ENCODE data around the gene EGFR.

Gene EGFR

DNA sequence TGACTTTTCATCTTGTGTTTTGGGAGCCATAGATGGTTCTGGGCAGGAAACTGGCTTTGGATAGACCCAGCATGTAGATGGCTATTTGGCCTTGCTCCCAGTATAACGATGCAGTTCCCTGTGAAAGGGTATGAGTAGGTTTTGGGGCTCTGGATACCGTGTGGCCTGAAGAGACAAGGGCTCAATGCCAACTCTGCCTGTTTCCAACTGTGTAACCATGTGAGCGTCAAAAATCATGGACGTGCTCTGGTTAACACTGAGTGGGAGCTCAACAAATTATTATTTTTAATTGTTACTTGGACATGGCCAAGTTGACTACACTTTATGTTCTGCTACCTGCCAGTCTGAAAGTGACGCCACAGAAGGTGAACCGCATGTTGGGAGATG, 41.8 kb downstream of the EGFR start:
- in situ Hi-C loops (cut with MboI; ENCODE audit: low sequenced_read_pairs): no loop called here

DNA sequence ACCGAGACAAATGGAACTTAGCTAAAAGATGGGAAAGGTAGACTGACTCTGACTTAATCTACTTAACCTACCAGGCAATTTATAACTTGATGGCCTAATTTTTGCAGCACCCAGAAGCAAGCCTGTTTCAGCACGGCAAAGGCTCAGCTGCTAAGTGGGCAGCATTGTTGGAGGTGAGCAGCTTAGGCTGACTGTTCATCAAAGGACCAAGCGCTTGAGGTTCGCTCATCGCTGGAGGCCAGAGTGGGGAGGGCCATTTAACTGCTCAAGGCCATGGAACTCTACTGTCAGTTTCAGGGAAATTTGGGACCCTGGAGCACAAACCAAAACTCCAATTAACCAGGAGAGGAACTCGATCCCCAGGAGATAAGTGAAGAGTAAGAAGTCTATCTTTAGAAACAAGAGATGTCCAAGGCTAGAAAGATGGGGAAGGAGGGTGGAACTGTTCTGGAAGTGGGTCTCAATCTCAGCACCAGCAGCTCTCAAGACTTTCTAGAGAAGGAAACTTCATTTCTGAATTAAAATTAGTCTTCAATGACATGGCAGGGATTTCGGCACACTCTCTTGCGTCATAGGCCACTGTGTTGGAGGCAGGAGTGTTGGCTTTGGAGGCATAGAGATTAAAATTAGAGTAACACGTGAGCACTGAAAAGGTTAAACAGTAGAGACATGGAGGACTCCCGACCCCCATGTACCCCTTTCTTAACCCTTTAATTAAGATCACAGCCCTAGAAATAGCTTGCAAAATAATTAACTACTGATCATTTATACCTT, 43.1 kb downstream of the EGFR start:
- in situ Hi-C loops (cut with MboI; ENCODE audit: low sequenced_read_pairs): no loop called here

- in situ Hi-C loops (cut with MboI; ENCODE audit: low sequenced_read_pairs): no loop called here
Observed at GRCh38 chr7:55063061-55063460, 44.2 kb downstream of the EGFR start.

GRCh38 chr7:55063633-55064032, 44.8 kb downstream of the EGFR start:
- in situ Hi-C loops (cut with MboI; ENCODE audit: low sequenced_read_pairs): no loop called here

GRCh38 chr7:55065079-55065478, 46.3 kb downstream of the EGFR start:
- in situ Hi-C loops (cut with MboI; ENCODE audit: low sequenced_read_pairs): no loop called here

- in situ Hi-C loops (cut with MboI; ENCODE audit: low sequenced_read_pairs): no loop called here
Observed at GRCh38 chr7:55065511-55066229, 46.9 kb downstream of the EGFR start.

GRCh38 chr7:55066524-55066923, 47.7 kb downstream of the EGFR start:
- in situ Hi-C loops (cut with MboI; ENCODE audit: low sequenced_read_pairs): no loop called here

DNA sequence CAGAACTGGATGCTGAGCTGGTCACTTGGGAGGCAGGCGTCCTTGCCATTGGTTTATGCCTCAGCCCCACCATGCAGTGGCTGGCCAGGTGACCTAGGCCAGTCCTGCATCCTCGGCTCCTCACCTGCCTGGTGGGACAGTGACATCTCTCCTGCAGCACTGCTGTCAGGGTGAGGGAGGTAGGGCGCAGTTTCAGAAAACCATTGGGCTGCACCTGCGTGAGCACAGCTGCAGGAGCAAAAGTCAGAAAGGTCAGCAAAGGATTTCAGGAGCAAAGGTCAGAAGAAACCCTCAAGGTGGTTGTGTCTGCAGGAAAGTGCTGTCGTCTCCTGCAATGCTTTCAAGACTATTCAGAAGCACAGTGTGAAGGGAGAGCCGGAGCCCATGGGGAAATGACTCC, 48.1 kb downstream of the EGFR start:
- in situ Hi-C loops (cut with MboI; ENCODE audit: low sequenced_read_pairs): no loop called here

DNA sequence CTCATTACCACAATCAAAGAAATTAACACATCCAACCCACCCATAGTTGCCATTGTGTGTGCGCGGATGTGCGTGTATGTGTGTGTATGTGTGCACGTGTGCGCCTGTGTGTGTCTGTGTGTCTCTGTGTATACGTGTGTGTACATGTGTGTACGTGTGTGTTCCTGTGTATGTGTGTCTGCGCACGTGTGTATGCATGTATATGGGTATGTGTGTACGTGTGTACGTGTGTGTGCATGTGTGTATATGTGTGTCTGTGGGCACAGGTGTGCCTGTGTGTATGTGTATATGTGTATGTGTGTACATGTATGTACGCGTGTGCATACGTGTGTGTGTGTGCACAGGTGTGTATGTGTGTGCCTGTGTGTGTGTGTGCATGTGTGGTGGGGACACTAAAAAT, 48.9 kb downstream of the EGFR start:
- in situ Hi-C loops (cut with MboI; ENCODE audit: low sequenced_read_pairs): no loop called here

DNA sequence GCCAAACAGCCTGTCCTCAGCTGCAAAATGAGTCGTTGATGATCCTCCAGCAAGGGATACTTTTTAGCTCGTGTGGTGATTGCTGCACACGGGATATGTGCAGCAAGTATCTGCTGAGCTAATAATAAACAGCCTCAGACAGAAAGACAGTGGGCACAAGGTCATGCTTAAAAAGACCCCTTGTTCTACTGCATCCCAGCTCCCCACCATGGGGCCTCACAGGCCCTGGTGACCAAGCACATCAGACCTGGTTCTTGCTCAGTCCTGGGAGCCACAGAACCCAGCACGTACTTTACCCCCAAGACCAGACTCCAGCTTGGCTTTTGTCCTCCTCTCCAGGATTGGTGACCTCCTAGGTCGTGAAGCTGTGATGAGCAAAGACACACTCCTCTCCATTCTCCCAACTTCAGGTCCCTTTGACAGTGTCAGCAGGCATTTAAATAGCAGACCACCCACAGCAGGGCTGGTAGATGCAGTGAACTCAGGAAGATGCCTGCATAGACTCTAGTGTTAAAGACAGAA, 50.5 kb downstream of the EGFR start:
- in situ Hi-C loops (cut with MboI; ENCODE audit: low sequenced_read_pairs): no loop called here

DNA sequence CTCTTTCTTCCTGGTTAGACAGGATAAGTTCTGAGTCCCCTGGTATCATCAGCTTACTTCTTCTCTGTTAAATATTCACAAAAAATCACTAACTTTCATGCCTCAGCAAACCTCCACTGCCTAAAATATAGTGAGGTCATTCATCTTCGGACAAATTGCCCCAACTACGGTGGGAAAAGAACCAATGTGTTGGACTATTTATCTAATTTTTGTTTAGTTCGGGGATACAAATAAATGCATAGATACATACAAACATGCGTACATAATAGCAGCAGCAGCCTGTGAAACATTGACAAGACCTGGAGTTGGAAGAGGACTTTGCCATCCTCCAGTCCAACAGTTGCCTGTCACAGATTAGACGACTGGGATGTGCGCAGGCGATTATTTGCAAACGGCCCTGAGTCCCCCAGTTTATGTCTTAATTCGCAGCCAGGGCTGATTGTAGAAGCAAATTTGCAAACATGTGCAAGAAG, 51.5 kb downstream of the EGFR start:
- in situ Hi-C loops (cut with MboI; ENCODE audit: low sequenced_read_pairs): no loop called here

DNA sequence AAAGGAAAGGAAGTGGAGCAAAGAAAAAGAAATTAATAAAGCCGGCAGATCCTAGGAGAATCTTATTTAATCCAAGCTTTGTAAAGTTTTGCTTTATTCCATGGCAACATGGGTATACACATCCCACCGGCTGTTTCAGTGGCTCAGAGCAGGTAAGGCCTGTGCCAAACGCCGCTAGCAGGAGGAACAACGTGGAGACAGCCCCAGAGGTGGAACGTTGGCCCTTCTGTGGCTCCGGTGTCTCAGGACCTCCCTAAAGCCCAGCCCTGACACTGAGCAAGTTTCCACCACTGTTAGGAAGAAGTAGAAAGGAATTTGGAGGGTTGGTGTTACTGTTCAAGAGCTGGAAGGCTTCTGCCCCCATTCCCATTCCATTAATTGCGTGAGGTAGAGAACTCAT, 52.0 kb downstream of the EGFR start:
- in situ Hi-C loops (cut with MboI; ENCODE audit: low sequenced_read_pairs): no loop called here

DNA sequence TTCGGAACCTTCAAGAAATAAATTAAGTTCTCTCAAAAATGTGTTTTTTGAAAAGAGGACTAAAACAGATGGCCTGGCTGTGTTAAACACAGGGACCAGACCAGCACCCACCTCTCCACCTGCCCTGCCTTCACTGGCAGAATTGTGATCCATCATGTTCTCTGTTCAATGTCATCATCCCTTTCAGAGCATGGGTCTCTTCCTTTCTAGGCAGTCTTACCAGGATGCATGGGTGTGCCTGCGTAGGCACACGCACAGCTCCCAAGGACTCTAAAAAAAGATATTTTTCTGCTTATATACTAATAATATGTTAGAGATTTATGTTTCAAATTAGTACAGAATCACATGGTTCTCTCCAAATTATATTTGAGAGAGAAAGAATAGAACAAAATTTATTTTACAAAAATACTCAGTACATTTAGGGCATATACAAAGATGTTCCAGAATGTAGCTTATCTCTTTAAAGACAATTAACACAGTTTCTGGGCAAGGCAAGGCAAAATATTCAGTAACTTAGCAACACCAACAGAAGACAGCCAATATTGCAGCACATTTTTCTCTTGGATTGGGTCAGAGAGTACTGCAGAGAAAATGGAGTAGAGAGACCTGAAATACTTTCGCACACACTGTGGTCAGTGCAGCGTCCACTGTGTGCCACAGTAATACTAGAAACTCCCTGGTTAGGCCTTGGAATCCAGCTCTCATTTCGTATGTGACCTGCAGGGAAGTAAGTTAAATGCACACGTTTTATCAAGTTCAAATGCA, 52.8 kb downstream of the EGFR start:
- in situ Hi-C loops (cut with MboI; ENCODE audit: low sequenced_read_pairs): no loop called here

GRCh38 chr7:55072251-55072650, 53.4 kb downstream of the EGFR start:
- in situ Hi-C loops (cut with MboI; ENCODE audit: low sequenced_read_pairs): no loop called here

DNA sequence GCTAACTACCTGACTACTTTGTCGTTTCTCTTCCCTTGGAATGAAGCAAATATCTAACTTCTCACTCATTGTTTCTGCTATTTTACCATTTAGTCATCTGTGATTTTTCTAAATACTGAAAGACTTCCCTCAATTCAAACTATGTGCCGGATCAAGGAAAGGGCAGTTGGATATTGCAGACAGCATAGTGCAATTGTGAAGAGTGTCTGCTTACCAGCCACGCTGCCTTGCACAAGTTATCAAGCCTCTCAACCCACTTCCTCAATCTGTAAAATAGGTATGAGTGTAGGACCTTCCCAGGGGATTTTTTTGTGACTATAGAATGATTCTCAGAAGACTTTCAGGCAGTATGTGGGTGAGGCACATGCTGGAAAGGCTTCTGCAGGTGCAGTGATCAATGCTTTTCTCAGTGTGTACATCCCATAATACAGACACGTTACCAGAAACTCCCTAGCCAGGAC, 54.3 kb downstream of the EGFR start:
- in situ Hi-C loops (cut with MboI; ENCODE audit: low sequenced_read_pairs): no loop called here

- in situ Hi-C loops (cut with MboI; ENCODE audit: low sequenced_read_pairs): no loop called here
Observed at GRCh38 chr7:55073976-55074528, 55.2 kb downstream of the EGFR start.

DNA sequence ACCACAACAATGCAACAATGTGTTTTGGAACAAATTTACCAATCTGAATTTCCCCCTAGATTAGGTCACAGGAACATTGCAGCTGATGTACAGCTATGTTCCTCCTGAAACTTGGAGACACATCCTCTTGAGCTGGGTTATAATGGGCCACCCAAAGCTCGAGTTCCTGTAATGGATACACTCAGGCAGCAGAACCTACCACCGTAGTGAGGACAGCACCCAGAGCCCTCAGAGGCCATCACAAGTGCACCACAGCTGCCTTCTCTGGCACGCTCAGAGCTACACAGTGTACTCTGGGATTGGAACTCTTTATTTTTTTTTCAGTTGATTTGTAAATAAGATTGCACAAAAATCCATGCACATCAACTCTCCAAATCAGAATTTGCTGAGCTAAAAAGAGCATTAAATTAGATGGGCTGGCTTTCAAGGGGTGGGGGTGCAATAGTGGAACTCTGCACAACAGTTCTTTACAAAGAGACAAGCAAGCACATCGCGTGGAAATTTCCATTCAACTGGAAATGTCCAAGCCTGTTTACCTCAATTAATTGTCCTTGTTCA, 56.7 kb downstream of the EGFR start:
- in situ Hi-C loops (cut with MboI; ENCODE audit: low sequenced_read_pairs): no loop called here

GRCh38 chr7:55077561-55078410, 59.0 kb downstream of the EGFR start:
- in situ Hi-C loops (cut with MboI; ENCODE audit: low sequenced_read_pairs): no loop called here

- in situ Hi-C loops (cut with MboI; ENCODE audit: low sequenced_read_pairs): no loop called here
Observed at GRCh38 chr7:55078465-55079372, 59.9 kb downstream of the EGFR start.

Data from HL-60/S4 treated with retinoic acid at 250 ng/mL for 4 days and 3 days (cell line).